Activated T-helper 17 cell treated with anti-CD3 and anti-CD28 coated beads, Interleukin-2, amount 50 U/mL, for 72 hours (primary cell): ENCODE measurements around the gene SLAMF1. TPM values are rescaled to one million over a fixed set of nuclear protein-coding genes. Genes with fewer than 3 reads are reported as not detected.
"Not testable (repeated sequence)": the region's sequence is repeated elsewhere in the genome, so short reads cannot be mapped to it uniquely, and the experiment has no call there.

Source experiments
- ATAC-seq: fragments of 150-1000 bp; cut with Tn5 transposase; replicated peaks from 2 replicates; pipeline ENCODE4 v1.10.0; 2021; ENCODE audit warnings: mild to moderate bottlenecking, moderate library complexity
- H3K27ac Mint-ChIP-seq: one replicate; pipeline ENCODE4 v1.8.0; 2022; ENCODE audit warnings: mixed read lengths
- H3K27me3 Mint-ChIP-seq: one replicate; pipeline ENCODE4 v1.8.0; 2022; ENCODE audit warnings: mixed read lengths
- H3K36me3 Mint-ChIP-seq: one replicate; pipeline ENCODE4 v1.8.0; 2022; ENCODE audit warnings: low read depth, mild to moderate bottlenecking, mixed read lengths
- H3K4me1 Mint-ChIP-seq: one replicate; pipeline ENCODE4 v1.8.0; 2022; ENCODE audit warnings: mixed read lengths
- H3K4me3 Mint-ChIP-seq: one replicate; pipeline ENCODE4 v1.8.0; 2022; ENCODE audit warnings: mild to moderate bottlenecking, mixed read lengths
- H3K9me3 Mint-ChIP-seq: one replicate; pipeline ENCODE4 v1.8.0; 2022; ENCODE audit warnings: mixed read lengths
- total RNA-seq, 2 donors: library from RNA; stranded (reverse); gene quantifications; one replicate each; pipeline ENCODE4 v1.2.3, GENCODE V29; 2022

Gene SLAMF1
- total RNA-seq, 2 donors from 2014 or later: 121 to 186 TPM

- Mint-ChIP-seq H3K4me1 (peaks cover 65% of the 10 kb centered on the region), H3K27ac (peak overlapping the region; percentile 98), H3K4me3 (peak overlapping the region; percentile 79), H3K36me3 (peaks cover 100% of the 10 kb centered on the region)
- not testable (repeated sequence) for H3K27me3 Mint-ChIP-seq, H3K9me3 Mint-ChIP-seq
- ATAC-seq: peak; percentile 27
These were observed 19.1 kb downstream of the SLAMF1 start for GRCh38 chr1:160627677-160628289.

- Mint-ChIP-seq H3K27ac (peak overlapping the region; percentile 98), H3K4me1 (peaks cover 71% of the 10 kb centered on the region), H3K9me3 (no peaks in the 10 kb centered on the region), H3K4me3 (peak overlapping the region; percentile 79), H3K36me3 (peaks cover 100% of the 10 kb centered on the region), H3K27me3 (no peaks in the 10 kb centered on the region)
- ATAC-seq: peak; percentile 54
These were observed 20.1 kb downstream of the SLAMF1 start for GRCh38 chr1:160626509-160627342.

GRCh38 chr1:160625725-160626498 is 20.9 kb downstream of the SLAMF1 start:
- peak; percentile 40 for ATAC-seq
- peaks cover 100% of the 10 kb centered on the region for H3K36me3 Mint-ChIP-seq
- H3K27me3 Mint-ChIP-seq: no peaks in the 10 kb centered on the region
- peaks cover 68% of the 10 kb centered on the region for H3K4me1 Mint-ChIP-seq
- H3K27ac Mint-ChIP-seq: peak overlapping the region; percentile 98
- peak overlapping the region; percentile 79 for H3K4me3 Mint-ChIP-seq
- no peaks in the 10 kb centered on the region for H3K9me3 Mint-ChIP-seq

GRCh38 chr1:160625321-160625720 is 21.5 kb downstream of the SLAMF1 start:
- H3K4me1 Mint-ChIP-seq: peaks cover 62% of the 10 kb centered on the region
- peaks cover 100% of the 10 kb centered on the region for H3K36me3 Mint-ChIP-seq
- ATAC-seq: no peak
- H3K9me3 Mint-ChIP-seq: no peaks in the 10 kb centered on the region
- peak overlapping the region; percentile 79 for H3K4me3 Mint-ChIP-seq
- H3K27ac Mint-ChIP-seq: peak overlapping the region; percentile 98
- H3K27me3 Mint-ChIP-seq: no peaks in the 10 kb centered on the region

- H3K27ac Mint-ChIP-seq: peak overlapping the region; percentile 98
- ATAC-seq: no peak
- no peaks in the 10 kb centered on the region for H3K27me3 Mint-ChIP-seq
- peak overlapping the region; percentile 79 for H3K4me3 Mint-ChIP-seq
- H3K4me1 Mint-ChIP-seq: peaks cover 67% of the 10 kb centered on the region
- H3K9me3 Mint-ChIP-seq: no peaks in the 10 kb centered on the region
- H3K36me3 Mint-ChIP-seq: peaks cover 100% of the 10 kb centered on the region
These were observed 22.4 kb downstream of the SLAMF1 start for GRCh38 chr1:160624464-160624863.

GRCh38 chr1:160623862-160624261 is 23.0 kb downstream of the SLAMF1 start:
- Mint-ChIP-seq H3K4me3 (peak overlapping the region; percentile 79), H3K9me3 (no peaks in the 10 kb centered on the region), H3K27ac (peak overlapping the region; percentile 98), H3K36me3 (peaks cover 100% of the 10 kb centered on the region), H3K4me1 (peaks cover 73% of the 10 kb centered on the region), H3K27me3 (no peaks in the 10 kb centered on the region)
- ATAC-seq: peak; percentile 28

- Mint-ChIP-seq H3K36me3 (peaks cover 100% of the 10 kb centered on the region), H3K27ac (peak overlapping the region; percentile 98), H3K27me3 (no peaks in the 10 kb centered on the region), H3K4me3 (peak overlapping the region; percentile 79), H3K4me1 (peaks cover 77% of the 10 kb centered on the region), H3K9me3 (no peaks in the 10 kb centered on the region)
- peak; percentile 61 for ATAC-seq
These were observed 23.6 kb downstream of the SLAMF1 start for GRCh38 chr1:160623227-160623633.

- no peak for ATAC-seq
- Mint-ChIP-seq H3K4me3 (peak overlapping the region; percentile 79), H3K9me3 (no peaks in the 10 kb centered on the region), H3K36me3 (peaks cover 100% of the 10 kb centered on the region), H3K4me1 (peaks cover 75% of the 10 kb centered on the region), H3K27ac (peak overlapping the region; percentile 98), H3K27me3 (no peaks in the 10 kb centered on the region)
These were observed 24.2 kb downstream of the SLAMF1 start for GRCh38 chr1:160622501-160623226.

- peak overlapping the region; percentile 98 for H3K27ac Mint-ChIP-seq
These were observed 25.0 kb downstream of the SLAMF1 start for GRCh38 chr1:160621633-160622413.

GRCh38 chr1:160620942-160621632 is 25.8 kb downstream of the SLAMF1 start:
- peak overlapping the region; percentile 98 for H3K27ac Mint-ChIP-seq
- H3K4me1 Mint-ChIP-seq: peaks cover 64% of the 10 kb centered on the region
- no peaks in the 10 kb centered on the region for H3K27me3 Mint-ChIP-seq
- H3K9me3 Mint-ChIP-seq: no peaks in the 10 kb centered on the region
- peaks cover 100% of the 10 kb centered on the region for H3K36me3 Mint-ChIP-seq
- H3K4me3 Mint-ChIP-seq: peak overlapping the region; percentile 79
- ATAC-seq: no peak

More at GRCh38 chr1:160621633-160622413, 25.0 kb downstream of the SLAMF1 start:
- peak overlapping the region; percentile 79 for H3K4me3 Mint-ChIP-seq
- peak; percentile 2 for ATAC-seq
- H3K36me3 Mint-ChIP-seq: peaks cover 100% of the 10 kb centered on the region
- H3K9me3 Mint-ChIP-seq: no peaks in the 10 kb centered on the region
- H3K4me1 Mint-ChIP-seq: peaks cover 69% of the 10 kb centered on the region
- no peaks in the 10 kb centered on the region for H3K27me3 Mint-ChIP-seq

- Mint-ChIP-seq H3K4me3 (peak overlapping the region; percentile 29), H3K27me3 (no peaks in the 10 kb centered on the region), H3K4me1 (peaks cover 55% of the 10 kb centered on the region), H3K36me3 (peaks cover 100% of the 10 kb centered on the region), H3K9me3 (no peaks in the 10 kb centered on the region), H3K27ac (peak overlapping the region; percentile 42)
- ATAC-seq: no peak
These were observed 27.0 kb downstream of the SLAMF1 start for GRCh38 chr1:160619742-160620277.

- ATAC-seq: no peak
- H3K27me3 Mint-ChIP-seq: no peaks in the 10 kb centered on the region
These were observed 28.0 kb downstream of the SLAMF1 start for GRCh38 chr1:160618763-160619274.

More at GRCh38 chr1:160618763-160619274, 28.0 kb downstream of the SLAMF1 start:
- H3K9me3 Mint-ChIP-seq: no peaks in the 10 kb centered on the region
- H3K36me3 Mint-ChIP-seq: peaks cover 100% of the 10 kb centered on the region
- H3K27ac Mint-ChIP-seq: peak overlapping the region; percentile 42
- H3K4me3 Mint-ChIP-seq: peak overlapping the region; percentile 29
- H3K4me1 Mint-ChIP-seq: peaks cover 48% of the 10 kb centered on the region
